ENCODE data around the gene SLC7A6OS. TPM values are rescaled to one million over a fixed set of nuclear protein-coding genes. Genes with fewer than 3 reads are reported as not detected.

SLC7A6OS gene
- total and polyA plus RNA-seq, 5 donors: 7.9 to 13.4 (median 11.5) TPM

GRCh38 chr16:68324336-68324735 is 13.6 kb upstream of the SLC7A6OS start:
- intact Hi-C loops (cut with DNase I): no loop called here
- H3K4me1 ChIP-seq (ENCODE audit: control insufficient read depth, insufficient read depth, low read length): no peaks in the 10 kb centered on the region
- DNase-seq: no peak

GRCh38 chr16:68319185-68319908 is 8.6 kb upstream of the SLC7A6OS start:
- ATAC-seq: no peak
- no peaks in the 10 kb centered on the region for H3K9me3 ChIP-seq (ENCODE audit: control insufficient read depth, low read length)
- WGBS: 90% methylated on average over 6 of the region's 6 CpGs
- H3K4me1 ChIP-seq (ENCODE audit: control insufficient read depth, insufficient read depth, low read length): no peaks in the 10 kb centered on the region
- intact Hi-C loops (cut with DNase I): no loop called here
- DNase-seq: no peak
- H3K27me3 ChIP-seq (ENCODE audit: control insufficient read depth, insufficient read depth): no peaks in the 10 kb centered on the region
- no peak overlapping the region for H3K4me3 ChIP-seq (ENCODE audit: low read length)
- H3K27ac ChIP-seq (ENCODE audit: low read length): no peak overlapping the region

More at GRCh38 chr16:68324336-68324735, 13.6 kb upstream of the SLC7A6OS start:
- no peak for ATAC-seq
- H3K9me3 ChIP-seq (ENCODE audit: control insufficient read depth, low read length): no peaks in the 10 kb centered on the region
- no peak overlapping the region for H3K27ac ChIP-seq (ENCODE audit: low read length)
- no peaks in the 10 kb centered on the region for H3K27me3 ChIP-seq (ENCODE audit: control insufficient read depth, insufficient read depth)
- 93% methylated on average over 5 of the region's 5 CpGs for WGBS
- no peak overlapping the region for H3K4me3 ChIP-seq (ENCODE audit: low read length)

GRCh38 chr16:68313116-68313515 is 2.4 kb upstream of the SLC7A6OS start:
- Histone ChIP-seq H3K27ac (ENCODE audit: low read length) (no peak overlapping the region), H3K4me1 (ENCODE audit: control insufficient read depth, insufficient read depth, low read length) (peaks cover 11% of the 10 kb centered on the region), H3K4me3 (ENCODE audit: low read length) (no peak overlapping the region), H3K9me3 (ENCODE audit: control insufficient read depth, low read length) (no peaks in the 10 kb centered on the region), H3K27me3 (ENCODE audit: control insufficient read depth, insufficient read depth) (no peaks in the 10 kb centered on the region)
- intact Hi-C loops (cut with DNase I): loop anchor here in 3 of 4 donors (5.0 kb wide), 1 partner anchor 51 kb away; the partner anchor contains the start of gene SLC7A6 (in 3 of the 3)
- WGBS: 85% methylated on average over 4 of the region's 4 CpGs
- DNase-seq (no peak), ATAC-seq (no peak)

- WGBS: under 1% methylated on average over 29 of the region's 29 CpGs
- Histone ChIP-seq H3K4me1 (ENCODE audit: control insufficient read depth, insufficient read depth, low read length) (peaks cover 11% of the 10 kb centered on the region), H3K4me3 (ENCODE audit: low read length) (peak overlapping the region; percentile 87), H3K27ac (ENCODE audit: low read length) (peak overlapping the region; percentile 77), H3K27me3 (ENCODE audit: control insufficient read depth, insufficient read depth) (no peaks in the 10 kb centered on the region), H3K9me3 (ENCODE audit: control insufficient read depth, low read length) (no peaks in the 10 kb centered on the region)
- DNase-seq: peak; percentile 45 to 71 (median 66)
- intact Hi-C loops (cut with DNase I): loop anchor here in 3 of 4 donors (5.0 kb wide), 1 partner anchor 48 kb away; the partner anchor contains the start of gene SLC7A6 (in 3 of the 3)
- peak; percentile 49 to 51 for ATAC-seq
Observed at GRCh38 chr16:68310437-68310773, 341 bp downstream of the SLC7A6OS start.

- H3K4me1 ChIP-seq (ENCODE audit: control insufficient read depth, insufficient read depth, low read length): peaks cover 11% of the 10 kb centered on the region
- no peaks in the 10 kb centered on the region for H3K27me3 ChIP-seq (ENCODE audit: control insufficient read depth, insufficient read depth)
- DNase-seq (no peak), ATAC-seq (no peak)
- H3K9me3 ChIP-seq (ENCODE audit: control insufficient read depth, low read length): no peaks in the 10 kb centered on the region
- peak overlapping the region; percentile 87 for H3K4me3 ChIP-seq (ENCODE audit: low read length)
- intact Hi-C loops (cut with DNase I): loop anchor here in 3 of 4 donors (5.0 kb wide), 1 partner anchor 47 kb away; the partner anchor contains the start of gene SLC7A6 (in 3 of the 3)
- H3K27ac ChIP-seq (ENCODE audit: low read length): no peak overlapping the region
- 37% methylated on average over 6 of the region's 6 CpGs for WGBS
Observed at GRCh38 chr16:68309799-68310198, 947 bp downstream of the SLC7A6OS start.

- intact Hi-C loops (cut with DNase I): no loop called here
- H3K4me1 ChIP-seq (ENCODE audit: control insufficient read depth, insufficient read depth, low read length): peaks cover 11% of the 10 kb centered on the region
- no peaks in the 10 kb centered on the region for H3K9me3 ChIP-seq (ENCODE audit: control insufficient read depth, low read length)
- H3K27me3 ChIP-seq (ENCODE audit: control insufficient read depth, insufficient read depth): no peaks in the 10 kb centered on the region
- WGBS: 91% methylated on average over 3 of the region's 3 CpGs
- H3K27ac ChIP-seq (ENCODE audit: low read length): no peak overlapping the region
- ATAC-seq (no peak), DNase-seq (no peak)
- H3K4me3 ChIP-seq (ENCODE audit: low read length): no peak overlapping the region
Observed at GRCh38 chr16:68306633-68307032, 4.1 kb downstream of the SLC7A6OS start.

GRCh38 chr16:68300734-68301459 is 9.8 kb downstream of the SLC7A6OS start:
- intact Hi-C loops (cut with DNase I): no loop called here
- H3K9me3 ChIP-seq (ENCODE audit: control insufficient read depth, low read length): no peaks in the 10 kb centered on the region
- ATAC-seq (no peak), DNase-seq (no peak)
- no peak overlapping the region for H3K27ac ChIP-seq (ENCODE audit: low read length)
- 75% methylated on average over 7 of the region's 7 CpGs for WGBS
- H3K4me3 ChIP-seq (ENCODE audit: low read length): no peak overlapping the region
- H3K4me1 ChIP-seq (ENCODE audit: control insufficient read depth, insufficient read depth, low read length): peaks cover 11% of the 10 kb centered on the region
- H3K27me3 ChIP-seq (ENCODE audit: control insufficient read depth, insufficient read depth): no peaks in the 10 kb centered on the region

GRCh38 chr16:68299571-68300453 is 10.9 kb downstream of the SLC7A6OS start:
- ATAC-seq: no peak
- intact Hi-C loops (cut with DNase I): no loop called here
- H3K4me1 ChIP-seq (ENCODE audit: control insufficient read depth, insufficient read depth, low read length): peaks cover 11% of the 10 kb centered on the region

GRCh38 chr16:68298907-68299561 is 11.7 kb downstream of the SLC7A6OS start:
- H3K4me3 ChIP-seq (ENCODE audit: low read length): no peak overlapping the region
- ATAC-seq: peak; percentile 53 to 60
- H3K27me3 ChIP-seq (ENCODE audit: control insufficient read depth, insufficient read depth): no peaks in the 10 kb centered on the region
- H3K9me3 ChIP-seq (ENCODE audit: control insufficient read depth, low read length): no peaks in the 10 kb centered on the region
- H3K27ac ChIP-seq (ENCODE audit: low read length): peak overlapping the region; percentile 79
- peak; percentile 76 to 90 (median 85) for DNase-seq
- peaks cover 11% of the 10 kb centered on the region for H3K4me1 ChIP-seq (ENCODE audit: control insufficient read depth, insufficient read depth, low read length)
- WGBS: 28% methylated on average over 5 of the region's 5 CpGs
- intact Hi-C loops (cut with DNase I): no loop called here

More at GRCh38 chr16:68299571-68300453, 10.9 kb downstream of the SLC7A6OS start:
- no peaks in the 10 kb centered on the region for H3K27me3 ChIP-seq (ENCODE audit: control insufficient read depth, insufficient read depth)
- no peaks in the 10 kb centered on the region for H3K9me3 ChIP-seq (ENCODE audit: control insufficient read depth, low read length)
- H3K4me3 ChIP-seq (ENCODE audit: low read length): no peak overlapping the region
- 62% methylated on average over 11 of the region's 11 CpGs for WGBS
- H3K27ac ChIP-seq (ENCODE audit: low read length): no peak overlapping the region
- no peak for DNase-seq

- H3K27me3 ChIP-seq (ENCODE audit: control insufficient read depth, insufficient read depth): no peaks in the 10 kb centered on the region
- ATAC-seq (no peak), DNase-seq (no peak)
- peak overlapping the region; percentile 79 for H3K27ac ChIP-seq (ENCODE audit: low read length)
- 85% methylated on average over 3 of the region's 3 CpGs for WGBS
- H3K4me1 ChIP-seq (ENCODE audit: control insufficient read depth, insufficient read depth, low read length): peaks cover 12% of the 10 kb centered on the region
- no peak overlapping the region for H3K4me3 ChIP-seq (ENCODE audit: low read length)
- intact Hi-C loops (cut with DNase I): no loop called here
- H3K9me3 ChIP-seq (ENCODE audit: control insufficient read depth, low read length): no peaks in the 10 kb centered on the region
Observed at GRCh38 chr16:68298312-68298711, 12.4 kb downstream of the SLC7A6OS start.
